ENCODE measurements around the gene WDR83.

- TF ChIP-seq CTCF (IDR thresholded peaks at IDR 0.05) (no peak), EZH2 (IDR thresholded peaks at IDR 0.05) (no peak), EZH2phosphoT487 (IDR thresholded peaks at IDR 0.05) (no peak)
These were observed 19.0 kb upstream of the WDR83 start for GRCh38 chr19:12647490-12648071.
